GM19043 (cell line): ENCODE data around the gene CASP9.
"Not testable (repeated sequence)": the region's sequence is repeated elsewhere in the genome, so short reads cannot be mapped to it uniquely, and the experiment has no call there.

Experiments used
- ATAC-seq: cut with Tn5 transposase; IDR thresholded peaks from one replicate; pipeline ENCODE4 v1.9.1; 2021; ENCODE audit warnings: low read depth; ENCODE audit not compliant: unreplicated experiment

Gene CASP9

DNA sequence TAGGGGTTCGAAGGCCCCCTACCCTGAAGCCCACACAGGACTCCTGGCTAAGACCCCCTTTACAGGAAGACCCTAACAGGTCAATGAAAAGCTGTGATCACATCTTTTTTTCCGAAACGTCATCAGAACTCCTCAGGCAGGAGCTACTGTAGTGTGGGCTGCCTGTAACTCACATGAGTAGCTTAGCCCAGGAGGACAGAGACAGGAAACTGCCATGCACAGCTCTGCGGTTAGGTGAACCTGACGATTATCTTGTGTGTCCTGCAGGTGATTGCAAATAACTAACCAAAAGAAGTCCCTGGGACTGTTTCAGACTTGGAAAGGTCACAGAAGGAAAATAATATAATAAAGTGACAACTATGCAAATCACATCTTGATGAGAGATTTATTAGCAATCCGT lies 52.3 kb downstream of the CASP9 start:
- not testable (repeated sequence) for ATAC-seq

DNA sequence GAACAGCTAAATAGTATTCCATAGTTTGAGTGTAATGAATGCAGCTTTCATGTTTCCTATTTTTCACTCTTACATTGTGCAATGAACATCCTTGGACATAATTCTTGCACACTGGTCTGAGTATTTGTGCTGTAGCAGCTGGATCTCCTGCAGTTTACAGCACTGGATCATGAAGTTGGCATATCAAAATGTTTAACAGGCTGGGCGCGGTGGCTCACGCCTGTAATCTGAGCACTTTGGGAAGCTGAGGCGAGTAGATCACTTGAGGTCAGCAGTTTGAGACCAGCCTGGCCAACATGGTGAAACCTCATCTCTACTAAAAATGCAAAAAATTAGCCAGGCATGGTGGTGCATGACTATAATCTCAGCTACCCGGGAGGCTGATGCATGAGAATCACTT lies 52.9 kb downstream of the CASP9 start:
- ATAC-seq, result not testable (repeated sequence)

DNA sequence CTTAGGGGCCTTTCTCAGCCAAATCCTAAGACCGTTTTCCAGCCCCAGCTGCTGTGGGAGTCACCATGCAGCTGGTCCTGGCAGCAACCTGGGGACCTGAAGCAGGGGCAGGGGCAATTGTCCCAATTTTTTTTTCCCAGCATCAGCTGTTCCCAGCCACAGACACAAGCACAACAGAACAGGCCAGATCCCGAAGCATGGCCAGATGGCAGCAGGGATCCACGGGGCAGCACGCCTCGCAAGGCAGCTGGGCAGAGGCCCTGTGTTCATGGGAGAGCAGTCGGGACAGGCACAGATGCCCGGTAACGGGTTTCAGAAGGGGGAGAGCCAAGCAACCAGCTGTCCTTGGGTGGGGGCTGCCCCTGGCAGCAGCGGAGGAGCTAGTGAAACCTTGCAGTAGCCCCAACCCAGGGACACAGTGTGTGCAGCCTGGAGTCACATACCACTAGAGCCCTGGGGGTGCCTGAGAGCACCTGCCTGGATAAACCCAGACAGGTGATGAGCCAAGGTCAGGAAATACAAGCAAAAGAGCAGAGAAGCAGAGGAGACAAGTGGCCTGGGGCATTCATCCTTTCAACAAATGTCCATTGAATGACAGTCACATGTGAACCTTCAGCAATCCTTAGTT lies 54.1 kb downstream of the CASP9 start:
- not testable (repeated sequence) for ATAC-seq

GRCh38 chr1:15469361-15469760 lies 54.7 kb downstream of the CASP9 start:
- ATAC-seq, result no peak

DNA sequence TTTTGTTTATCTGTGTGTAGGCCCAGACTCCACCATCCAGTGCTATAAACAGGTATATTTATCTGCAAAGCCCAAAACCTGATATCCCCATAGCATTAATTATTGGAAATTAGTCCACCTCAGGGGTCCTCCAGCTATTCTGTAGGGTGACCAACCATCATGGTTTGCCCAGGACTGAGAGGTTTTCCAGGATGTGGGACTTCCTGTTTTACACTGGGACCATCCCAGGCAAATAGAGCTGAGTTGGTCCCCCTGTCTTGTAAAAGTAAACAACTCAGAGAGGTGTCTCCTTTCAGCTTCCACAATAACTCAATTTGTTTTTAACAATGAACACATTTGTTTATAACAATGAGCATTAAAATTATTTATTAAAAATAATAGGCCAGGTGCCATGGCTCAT lies 55.9 kb downstream of the CASP9 start:
- no peak for ATAC-seq

GRCh38 chr1:15466955-15467625 lies 56.9 kb downstream of the CASP9 start:
- not testable (repeated sequence) for ATAC-seq

- no peak for ATAC-seq
These were observed 58.3 kb downstream of the CASP9 start for GRCh38 chr1:15465674-15466073.

DNA sequence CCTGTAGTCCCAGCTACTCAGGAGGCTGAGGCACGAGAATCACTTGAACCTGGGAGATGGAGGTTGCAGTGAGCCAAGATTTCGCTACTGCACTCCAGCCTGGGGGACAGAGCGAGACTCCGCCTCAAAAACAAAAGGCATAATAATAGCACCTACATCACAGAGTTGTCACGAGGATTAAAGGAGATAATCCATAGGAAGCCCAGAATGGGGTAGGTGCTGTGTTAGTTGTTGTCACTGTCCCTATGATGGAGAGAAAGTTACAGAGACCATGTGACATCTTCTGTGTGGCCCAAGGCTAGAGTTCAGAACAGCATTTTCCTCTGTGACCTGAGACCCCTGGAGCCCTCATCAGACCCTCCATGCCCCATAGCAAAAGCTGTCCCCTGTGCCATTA lies 60.1 kb downstream of the CASP9 start:
- not testable (repeated sequence) for ATAC-seq

- not testable (repeated sequence) for ATAC-seq
These were observed 60.8 kb downstream of the CASP9 start for GRCh38 chr1:15463064-15463800.

- ATAC-seq, result no peak
These were observed 63.3 kb downstream of the CASP9 start for GRCh38 chr1:15460708-15461095.

- ATAC-seq, result no peak
These were observed 64.0 kb downstream of the CASP9 start for GRCh38 chr1:15459771-15460707.

DNA sequence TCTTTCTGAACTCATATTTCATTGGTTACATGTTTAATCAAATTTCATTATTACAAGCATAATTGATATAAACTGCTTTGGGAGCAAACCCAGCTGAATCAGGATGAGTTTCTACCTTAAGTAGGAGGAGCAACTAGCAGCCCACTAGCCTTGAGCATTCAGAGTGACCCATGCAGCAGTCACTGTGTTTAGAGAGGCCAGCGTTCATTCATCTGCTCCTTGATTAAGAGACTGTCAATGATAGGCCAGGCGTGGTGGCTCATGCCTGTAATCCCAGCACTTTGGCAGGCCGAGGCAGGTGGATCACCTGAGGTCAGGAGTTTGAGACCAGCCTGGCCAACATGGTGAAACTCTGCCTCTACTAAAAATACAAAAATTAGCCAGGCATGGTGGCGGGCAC lies 65.6 kb downstream of the CASP9 start:
- not testable (repeated sequence) for ATAC-seq

DNA sequence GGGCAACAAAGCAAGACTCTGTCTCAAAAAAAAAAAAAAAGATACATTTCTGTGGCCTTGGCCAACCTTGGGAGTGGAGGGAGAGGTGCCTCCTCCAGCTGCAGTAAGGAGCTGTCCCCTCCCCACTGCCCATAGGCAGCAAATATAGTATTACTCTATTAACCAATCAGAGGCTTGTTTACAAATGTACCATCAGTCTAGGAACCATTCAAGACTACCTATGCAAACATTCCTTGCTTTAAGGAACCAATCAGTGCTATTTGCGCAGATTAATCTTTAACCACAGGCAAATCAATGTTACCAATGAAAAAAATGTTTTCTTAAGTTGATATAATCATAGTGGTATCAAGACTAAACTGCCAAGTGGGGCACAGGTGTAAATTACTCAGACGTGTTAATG lies 66.4 kb downstream of the CASP9 start:
- ATAC-seq, result no peak

DNA sequence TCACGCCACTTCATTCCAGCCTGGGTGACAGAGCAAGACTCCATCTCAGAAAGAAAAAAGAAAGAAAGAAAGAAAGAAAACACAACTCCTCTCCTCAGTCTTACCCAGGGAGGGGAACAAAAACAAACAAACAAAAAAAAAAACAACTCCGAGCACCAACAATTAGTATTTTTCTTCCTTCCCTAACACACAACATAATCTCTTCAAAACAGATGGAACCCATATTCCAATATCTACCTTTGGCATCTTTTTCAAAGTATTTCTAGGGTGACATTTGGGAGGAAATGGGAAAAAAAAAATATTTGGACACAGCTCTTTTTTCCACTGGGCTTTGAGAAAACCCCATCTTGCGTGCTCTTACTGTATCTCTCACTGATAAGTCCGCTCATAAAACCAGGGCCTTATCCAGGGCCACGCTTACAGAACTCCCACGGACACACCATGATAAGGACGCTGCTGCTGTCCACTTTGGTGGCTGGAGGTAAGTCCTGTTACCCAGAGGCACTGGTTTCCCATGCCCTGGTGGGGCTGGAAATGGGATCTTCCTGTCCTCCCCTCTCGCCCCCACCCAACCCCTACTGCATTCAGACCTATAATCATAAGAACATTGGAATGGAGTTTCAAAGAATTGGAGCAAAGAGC lies 67.6 kb downstream of the CASP9 start, which contains the start of gene CELA2A:
Gene CELA2A, plus strand, starts transcription at position 420 of the 642 bp plus-strand sequence. Its CDS starts 22 bp downstream, at position 442.
- no peak for ATAC-seq

DNA sequence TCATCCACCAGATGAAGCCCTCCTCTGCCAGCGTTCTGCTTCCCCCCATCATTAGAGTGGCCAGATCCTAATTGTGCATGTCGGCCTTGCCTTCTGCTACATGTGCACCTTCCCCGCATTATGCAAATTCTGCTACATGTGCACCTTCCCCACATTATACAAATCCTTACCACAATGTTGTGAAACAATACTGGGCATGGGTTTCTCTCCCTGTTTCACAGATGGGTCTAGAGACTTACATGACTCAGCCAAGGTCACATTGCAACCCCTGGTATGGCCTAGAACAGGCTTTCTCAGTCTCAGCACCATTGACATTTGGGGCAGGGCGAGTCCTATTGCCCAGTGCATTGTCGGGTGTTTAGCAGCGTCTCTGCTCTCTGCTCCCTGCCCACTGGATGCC lies 68.5 kb downstream of the CASP9 start:
- no peak for ATAC-seq

GRCh38 chr1:15454256-15454655 lies 69.8 kb downstream of the CASP9 start:
- no peak for ATAC-seq

DNA sequence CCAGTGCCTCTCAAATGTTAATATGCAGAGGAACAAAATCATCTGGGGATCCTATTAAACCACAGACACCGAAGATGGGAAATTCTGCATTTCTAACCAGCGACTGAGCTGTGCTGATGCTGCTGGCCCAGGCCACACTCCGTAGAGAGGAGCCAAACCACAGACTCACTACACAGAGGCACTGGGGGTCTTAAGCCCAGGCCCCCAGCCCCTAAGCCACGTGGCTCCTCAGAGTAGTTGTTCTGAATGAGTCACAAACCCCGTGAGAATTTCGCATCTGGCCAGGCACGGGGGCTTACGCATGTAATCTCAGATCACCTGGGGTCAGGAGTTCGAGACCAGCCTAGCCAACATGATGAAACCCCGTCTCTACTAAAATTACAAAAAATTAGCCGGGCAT lies 70.3 kb downstream of the CASP9 start:
- no peak for ATAC-seq

- no peak for ATAC-seq
These were observed 71.0 kb downstream of the CASP9 start for GRCh38 chr1:15452866-15453571.

- ATAC-seq, result no peak
These were observed 71.8 kb downstream of the CASP9 start for GRCh38 chr1:15452216-15452615.
